HT-29 (cell line): Measurements from ENCODE around the gene HOXA5. TPM values are rescaled to one million over a fixed set of nuclear protein-coding genes. Genes with fewer than 3 reads are reported as not detected.

Source experiments
- DNase-seq: peaks from one replicate; pipeline ENCODE4 v3.0.0-alpha.2; 2015; ENCODE audit warnings: low spot score
- total RNA-seq: library from RNA; depleted of rRNA; stranded (reverse); fragments of >200 nt; shearing (Covaris generic); gene quantifications from 2 replicates; pipeline ENCODE4 v1.2.3, GENCODE V29; 2014

HOXA5 gene
- total RNA-seq, 1 experiment from 2014 or later, result 22.1 TPM

DNA sequence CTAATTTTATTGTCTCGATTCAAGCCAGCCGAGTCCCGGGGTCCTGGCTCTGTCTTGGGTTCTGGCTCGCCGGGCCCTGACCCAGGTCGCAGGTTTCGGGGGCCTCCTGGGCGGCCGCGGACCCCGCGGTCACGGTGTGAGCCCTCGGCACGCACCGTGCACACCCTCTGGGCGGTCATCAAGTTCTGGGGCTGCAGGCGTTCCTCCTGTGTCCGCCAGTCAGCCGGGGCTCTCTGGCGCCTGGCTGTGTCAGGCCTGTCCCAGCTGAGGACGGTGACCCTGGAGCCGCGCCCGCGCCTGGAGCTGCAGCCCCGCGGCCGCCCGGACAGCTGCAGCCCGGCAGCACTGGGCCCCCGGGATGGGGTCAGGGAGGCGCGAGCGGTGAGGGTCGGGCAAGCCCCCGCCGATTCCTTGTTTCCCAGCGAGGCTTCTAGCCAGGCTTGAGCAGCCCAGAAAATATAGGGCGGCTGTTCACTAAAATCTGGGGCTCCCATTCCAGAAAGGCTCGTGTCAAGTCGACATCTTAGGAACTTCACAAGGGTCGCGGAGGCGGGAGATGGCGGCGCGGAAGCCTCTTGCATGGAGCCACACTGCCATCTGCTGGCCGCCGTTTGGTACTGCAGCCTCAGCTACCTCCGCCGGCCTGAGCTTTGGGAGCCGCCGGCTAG is 17.2 kb upstream of the HOXA5 start:
- DNase-seq, result peak; percentile 93

DNA sequence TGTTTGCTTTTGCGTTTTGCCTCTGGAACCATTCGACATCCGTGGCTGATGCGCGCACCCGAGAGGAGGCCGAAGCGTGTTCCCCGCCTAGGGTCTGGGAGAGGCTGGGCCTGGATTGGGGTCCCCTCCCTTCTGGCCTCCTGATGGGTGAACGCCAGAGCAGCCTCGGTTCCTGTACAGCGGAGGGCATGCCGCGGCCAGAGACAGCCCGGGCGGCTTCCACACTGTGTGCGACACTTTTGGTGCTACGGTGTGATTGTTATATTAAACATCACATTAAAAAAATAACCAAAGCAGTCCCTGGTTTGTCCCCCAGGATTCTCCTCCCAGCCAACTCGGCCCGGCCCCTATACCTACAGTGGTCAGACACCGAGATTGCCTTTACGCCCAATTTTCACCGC is 16.7 kb upstream of the HOXA5 start:
- no peak for DNase-seq

- DNase-seq, result no peak
These were observed 16.0 kb upstream of the HOXA5 start for GRCh38 chr7:27159266-27160144.

- no peak for DNase-seq
These were observed 15.2 kb upstream of the HOXA5 start for GRCh38 chr7:27158436-27159265.

DNA sequence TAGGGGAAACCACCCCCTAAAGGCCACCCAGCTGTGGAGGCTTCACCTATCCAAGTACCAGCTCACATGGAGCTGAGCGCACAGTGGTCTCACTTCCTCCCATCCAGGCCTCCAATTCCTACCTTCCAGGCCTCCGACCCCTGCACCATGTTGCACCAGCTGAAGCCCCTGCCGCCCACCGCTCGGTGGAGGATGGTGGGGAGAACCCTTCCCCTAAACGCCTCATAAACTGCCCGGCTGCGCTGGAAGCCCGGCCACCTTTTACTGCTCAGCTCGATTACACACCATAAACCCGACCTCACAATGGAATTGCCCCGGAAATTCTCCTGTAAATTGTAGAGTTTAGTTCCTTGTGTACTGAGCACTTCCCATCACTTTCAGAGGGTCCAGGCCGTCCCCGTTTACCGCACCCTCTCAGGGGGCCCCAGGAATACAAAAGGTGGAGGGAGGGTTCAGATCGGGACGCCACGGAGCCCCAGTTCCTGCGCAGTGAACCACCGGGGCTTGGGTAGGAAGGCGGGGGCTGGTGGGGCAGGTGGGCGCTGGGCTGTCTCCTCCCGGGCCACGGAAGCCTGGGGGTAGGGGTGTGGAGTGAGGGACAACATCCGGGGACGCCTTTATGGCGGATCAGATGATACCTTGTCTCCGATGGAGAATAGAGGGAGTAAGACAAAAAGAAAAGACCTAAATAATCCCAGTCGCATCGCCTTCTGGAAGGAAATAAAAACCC is 14.4 kb upstream of the HOXA5 start:
- no peak for DNase-seq

DNA sequence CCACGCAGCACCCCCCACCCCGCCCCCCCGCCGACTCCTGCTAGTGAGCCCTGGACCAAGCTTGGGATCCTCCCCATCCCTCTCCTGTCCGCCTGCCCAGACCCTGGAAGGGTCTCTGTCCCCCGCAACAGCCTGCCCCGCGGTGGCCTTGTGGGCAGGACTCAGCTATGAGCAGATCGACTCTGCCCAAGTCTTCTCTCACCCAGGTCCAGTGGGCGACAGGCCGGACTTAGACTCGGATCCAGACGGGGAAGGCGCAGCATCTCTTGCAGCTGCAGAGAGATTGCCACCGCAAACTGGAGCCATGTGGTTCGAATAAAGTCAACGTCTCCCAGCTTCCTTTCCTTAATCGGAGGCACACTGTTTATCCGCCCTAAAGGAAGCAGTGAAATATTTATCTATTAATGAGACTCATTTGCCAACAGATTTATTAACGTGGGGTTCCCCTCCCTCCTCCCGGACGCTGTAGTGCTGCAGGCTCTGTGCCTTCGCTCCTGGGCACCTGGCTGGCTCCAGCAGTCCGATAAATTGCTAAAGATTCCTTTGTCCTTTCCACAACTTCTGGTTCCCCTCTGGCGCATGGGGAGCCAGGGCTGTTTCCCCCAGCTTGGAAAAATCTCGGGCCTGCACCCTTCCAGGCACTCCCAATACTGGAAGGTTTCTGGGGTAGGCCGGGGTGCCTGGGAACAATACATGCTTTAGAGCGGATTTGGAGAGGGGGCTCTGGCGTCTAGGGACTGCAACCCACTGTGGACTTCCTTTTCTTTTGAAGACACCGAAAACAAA is 13.6 kb upstream of the HOXA5 start:
- no peak for DNase-seq

DNA sequence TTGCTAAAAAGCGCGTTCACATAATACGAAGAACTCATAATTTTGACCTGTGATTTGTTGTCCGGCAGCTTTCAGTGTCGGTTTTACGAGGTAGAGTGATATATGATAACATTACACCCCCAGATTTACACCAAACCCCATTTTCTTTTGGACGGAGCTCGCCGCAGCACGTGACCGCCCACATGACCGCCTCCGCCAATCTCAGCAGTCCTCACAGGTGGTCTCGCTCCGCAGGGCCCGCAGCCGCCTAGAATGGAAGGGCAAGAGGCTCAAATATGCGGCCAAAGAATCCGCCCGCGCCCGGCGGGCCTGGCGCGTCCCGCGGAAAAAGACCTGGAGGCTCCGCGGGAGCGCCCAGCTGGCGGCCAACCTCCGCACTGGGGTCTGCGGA is 13.0 kb upstream of the HOXA5 start, which contains the start of gene HOXA7:
Gene HOXA7, minus strand, starts transcription at position 168 of the 391 bp plus-strand sequence. Its CDS starts 130 bp downstream, at position 38.
- DNase-seq, result peak; percentile 69

GRCh38 chr7:27155816-27156507 is 12.5 kb upstream of the HOXA5 start:
- DNase-seq, result no peak

- DNase-seq, result no peak
These were observed 11.7 kb upstream of the HOXA5 start for GRCh38 chr7:27154901-27155815.

DNA sequence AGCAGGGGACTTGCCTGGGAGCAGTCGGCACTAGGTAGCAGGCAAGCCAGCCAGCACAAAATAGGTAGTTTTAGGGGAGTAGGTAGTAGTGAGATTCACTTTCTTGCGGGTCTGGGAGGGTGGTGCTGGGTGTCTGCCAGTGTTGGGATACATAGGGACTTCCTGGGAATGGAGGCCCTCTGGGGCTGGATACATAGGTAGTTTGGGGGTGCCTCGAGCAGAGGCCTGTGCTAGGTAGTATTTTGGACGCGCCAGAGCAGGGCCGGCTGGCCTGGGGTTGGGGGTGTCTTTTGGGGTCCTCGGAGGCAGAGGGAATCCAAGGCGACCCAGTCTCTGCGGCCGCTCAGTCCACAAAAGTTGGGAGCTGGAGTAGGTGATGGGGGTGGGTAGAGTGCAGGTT is 10.9 kb upstream of the HOXA5 start:
- no peak for DNase-seq

GRCh38 chr7:27153526-27153925 is 10.0 kb upstream of the HOXA5 start:
- DNase-seq, result no peak

DNA sequence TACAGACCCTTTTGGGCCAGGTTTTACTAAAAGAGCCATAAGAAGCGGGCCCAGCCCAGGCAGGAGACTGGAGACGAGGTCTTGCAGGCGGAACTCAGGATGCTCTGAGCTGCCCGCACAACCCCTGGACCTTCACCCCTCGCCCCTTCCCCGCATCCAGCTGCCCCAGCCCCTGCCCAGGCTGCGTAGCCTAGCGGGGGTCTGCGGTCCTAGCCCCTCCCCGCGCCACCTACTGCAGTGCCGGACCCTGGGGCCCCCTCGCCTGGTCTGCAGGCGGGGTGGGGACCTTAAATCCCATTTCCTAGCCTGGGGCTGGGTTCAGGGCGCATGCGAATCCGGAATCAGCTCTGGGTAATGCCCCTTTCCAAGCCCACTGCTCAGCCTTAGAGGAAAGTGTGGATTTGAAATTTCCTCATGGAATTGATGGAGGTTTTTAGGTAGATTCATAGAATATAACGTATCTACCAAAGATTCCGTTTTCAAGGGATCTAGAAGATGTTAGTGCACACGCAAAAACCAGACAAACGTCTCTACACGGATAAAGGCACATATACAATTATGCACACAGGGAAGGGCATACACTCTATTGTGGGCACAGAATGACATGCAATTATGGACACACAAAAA is 9.4 kb upstream of the HOXA5 start:
- DNase-seq, result no peak

DNA sequence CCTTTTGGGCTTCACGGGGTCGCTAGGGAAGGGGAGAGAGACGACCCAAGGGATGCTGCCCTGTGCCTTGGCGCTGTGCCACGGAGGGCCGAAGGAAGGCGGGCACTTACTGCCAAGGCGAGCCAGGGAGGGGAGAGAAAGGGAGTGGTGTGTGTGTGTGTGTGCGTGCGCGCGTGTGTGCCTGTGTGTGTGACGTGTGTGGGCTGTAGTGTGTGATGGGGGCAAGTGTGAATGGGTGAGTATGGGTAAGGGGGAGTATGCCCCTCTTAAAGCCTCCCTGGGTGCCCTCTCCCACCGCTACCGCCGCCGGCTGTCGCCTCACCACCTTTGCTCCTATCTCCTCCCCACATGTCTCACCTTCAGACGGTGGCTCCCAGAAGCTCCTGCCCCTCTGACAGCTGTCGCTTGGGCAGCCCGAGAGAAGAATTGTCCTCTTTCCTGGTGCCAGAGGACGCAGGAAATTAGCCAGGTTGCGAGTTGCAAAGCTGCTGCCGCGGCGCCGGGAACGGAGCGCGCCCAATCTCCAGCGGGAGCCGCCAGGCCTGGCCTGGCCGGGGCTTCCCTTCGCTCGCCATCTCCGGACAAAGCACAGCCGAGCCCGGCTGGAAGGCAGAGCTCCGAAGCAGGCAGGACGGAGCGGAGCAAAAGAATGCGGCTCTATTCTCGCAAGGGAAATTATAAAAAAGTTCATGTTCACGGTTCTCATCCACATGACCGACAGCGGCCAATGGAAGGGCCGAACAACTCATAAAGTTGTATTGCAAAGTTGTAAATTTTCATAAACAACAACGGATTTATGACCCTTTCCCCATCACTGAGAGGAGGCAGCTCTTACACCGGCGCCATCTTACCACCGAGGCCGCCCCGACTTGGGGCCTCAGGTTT is 8.7 kb upstream of the HOXA5 start, which contains the start of gene HOXA3:
Gene HOXA3, minus strand, starts transcription at position 653 of the 885 bp plus-strand sequence. CDS start 41,943 bp downstream, outside the sequence.
- peak; percentile 91 for DNase-seq

DNA sequence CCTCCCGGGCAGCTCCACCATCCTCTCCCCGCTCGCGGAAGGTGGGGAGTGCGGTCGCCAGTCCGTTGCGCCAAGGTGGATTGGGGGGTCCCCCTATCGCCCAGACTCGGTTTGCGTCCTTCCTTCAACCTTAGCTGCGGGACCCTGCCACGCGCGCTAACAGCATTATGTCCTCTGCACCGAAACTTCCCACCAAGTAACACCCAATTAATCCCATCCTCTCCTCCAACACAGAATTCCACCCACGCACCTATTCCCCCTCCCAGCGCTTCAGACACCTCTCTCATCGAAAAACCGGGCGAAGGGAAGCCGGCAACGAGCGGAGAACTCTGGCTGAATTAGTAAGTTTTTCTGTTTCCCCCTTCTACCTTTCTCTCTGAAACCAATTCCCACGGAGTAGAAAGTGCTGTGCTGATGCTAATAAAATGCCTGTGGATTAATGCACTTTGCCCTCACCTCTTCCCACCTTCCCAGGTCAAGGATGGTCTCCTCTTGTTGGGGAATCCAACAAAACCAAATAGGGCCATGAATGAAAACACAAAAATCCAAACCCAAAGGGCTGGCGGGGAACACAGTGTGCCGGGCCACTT is 8.0 kb upstream of the HOXA5 start:
- DNase-seq, result no peak

GRCh38 chr7:27150568-27151340 is 7.3 kb upstream of the HOXA5 start:
- DNase-seq, result peak; percentile 93
